ENCODE measurements around the gene TCF7L1.
"Not testable (repeated sequence)": the region's sequence is repeated elsewhere in the genome, so short reads cannot be mapped to it uniquely, and the experiment has no call there.

The TCF7L1 gene, protein sequence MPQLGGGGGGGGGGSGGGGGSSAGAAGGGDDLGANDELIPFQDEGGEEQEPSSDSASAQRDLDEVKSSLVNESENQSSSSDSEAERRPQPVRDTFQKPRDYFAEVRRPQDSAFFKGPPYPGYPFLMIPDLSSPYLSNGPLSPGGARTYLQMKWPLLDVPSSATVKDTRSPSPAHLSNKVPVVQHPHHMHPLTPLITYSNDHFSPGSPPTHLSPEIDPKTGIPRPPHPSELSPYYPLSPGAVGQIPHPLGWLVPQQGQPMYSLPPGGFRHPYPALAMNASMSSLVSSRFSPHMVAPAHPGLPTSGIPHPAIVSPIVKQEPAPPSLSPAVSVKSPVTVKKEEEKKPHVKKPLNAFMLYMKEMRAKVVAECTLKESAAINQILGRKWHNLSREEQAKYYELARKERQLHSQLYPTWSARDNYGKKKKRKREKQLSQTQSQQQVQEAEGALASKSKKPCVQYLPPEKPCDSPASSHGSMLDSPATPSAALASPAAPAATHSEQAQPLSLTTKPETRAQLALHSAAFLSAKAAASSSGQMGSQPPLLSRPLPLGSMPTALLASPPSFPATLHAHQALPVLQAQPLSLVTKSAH

DNA sequence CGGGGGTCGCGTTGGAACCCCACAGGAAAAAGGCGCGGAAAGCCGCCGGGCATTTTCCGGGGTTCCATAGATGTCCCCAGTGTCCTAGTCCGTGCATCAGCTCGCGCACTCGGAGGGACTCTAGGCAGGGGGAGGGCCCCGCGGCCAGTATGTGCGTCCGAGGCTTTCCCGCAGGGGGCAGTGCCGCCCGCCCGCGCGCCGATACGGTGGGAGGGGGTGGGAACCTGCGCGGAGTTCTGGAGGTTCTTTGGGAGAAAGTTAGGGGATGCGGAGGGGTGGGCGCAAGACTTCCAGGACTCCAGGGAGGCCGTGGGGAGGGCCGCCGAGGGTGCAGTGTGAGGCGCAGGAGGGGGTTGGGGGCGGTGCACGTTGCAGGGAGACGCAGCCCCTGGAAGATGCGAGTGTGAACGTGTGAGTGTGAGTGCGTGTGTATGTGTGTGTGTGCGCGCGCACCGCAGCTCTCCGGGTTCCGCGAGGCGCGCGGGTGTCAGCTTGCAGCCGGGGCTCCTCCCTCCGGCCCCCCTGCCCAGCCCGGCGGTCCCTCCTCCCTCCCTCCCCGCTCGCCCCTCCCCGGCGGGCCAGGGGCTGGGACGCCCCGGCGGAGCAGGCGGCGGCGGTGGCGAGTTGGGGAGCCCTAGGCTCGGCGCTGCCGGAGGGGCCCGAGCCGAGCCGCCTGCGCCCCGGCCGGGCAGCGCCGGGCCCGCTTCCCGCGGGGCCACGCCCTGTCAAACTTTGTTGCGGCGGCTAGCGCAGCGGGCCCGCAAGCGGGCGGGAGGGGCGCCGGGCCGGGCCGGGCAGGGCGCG lies at the start of gene TCF7L1:
Gene TCF7L1, plus strand, starts transcription at position 559 of the 804 bp plus-strand sequence. CDS start 293 bp downstream, outside the sequence.
- no peak for DNase-seq

DNA sequence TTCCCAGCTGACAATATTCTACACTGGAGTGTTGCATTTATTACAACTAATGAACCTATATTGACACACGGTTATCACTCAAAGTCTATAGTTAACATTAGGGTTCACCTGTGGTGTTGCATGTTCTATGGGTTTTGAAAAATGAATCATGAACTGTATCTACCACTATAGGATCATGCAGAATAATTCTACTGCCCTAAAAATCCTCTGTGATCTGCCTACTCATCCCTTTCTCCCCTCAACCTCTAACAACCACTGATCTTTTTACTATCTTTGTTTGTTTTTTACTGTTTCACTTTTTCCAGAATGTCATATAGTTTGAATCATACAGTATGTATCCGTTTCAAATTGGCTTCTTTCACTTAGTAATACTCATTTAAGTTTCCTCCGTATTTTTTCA lies 47.6 kb upstream of the TCF7L1 start:
- DNase-seq: no peak

DNA sequence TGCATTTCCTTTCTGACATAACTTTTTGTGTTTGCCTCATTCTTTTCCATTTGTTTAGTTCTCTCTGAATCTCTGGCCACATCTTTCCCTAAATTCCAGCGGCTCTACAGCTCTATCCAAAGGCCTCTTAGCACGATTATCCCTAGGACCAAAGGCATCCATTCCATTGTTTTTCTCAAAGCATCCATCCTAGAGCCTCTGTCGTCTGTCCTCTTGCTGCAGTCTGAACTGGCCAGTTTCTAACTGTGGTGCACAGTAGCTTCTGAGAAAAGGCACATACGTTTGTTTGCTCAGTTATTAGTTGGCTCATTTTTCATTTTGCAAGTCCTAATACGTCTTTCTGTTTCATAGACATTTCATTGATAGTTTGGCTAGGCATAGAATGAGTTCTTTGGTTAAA lies 45.7 kb upstream of the TCF7L1 start:
- DNase-seq: no peak

DNA sequence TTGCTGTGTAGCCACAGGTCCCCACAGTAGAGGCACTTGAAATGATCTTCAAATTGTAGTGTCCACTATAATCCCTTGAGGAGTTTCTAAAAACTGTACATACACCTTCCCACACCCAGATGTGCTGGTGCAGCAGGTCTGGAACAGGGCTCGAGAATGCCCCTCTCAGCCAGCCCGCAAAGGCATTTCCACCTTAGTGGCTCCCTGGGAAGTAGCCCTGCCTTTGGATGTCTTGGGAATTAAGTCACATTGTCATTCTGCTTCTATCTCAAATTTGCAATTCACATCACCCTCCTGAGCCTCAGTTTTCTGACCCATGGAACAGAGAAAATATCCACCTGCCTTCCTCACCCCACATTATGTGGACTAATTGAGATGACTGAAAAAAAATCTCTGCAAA lies 44.3 kb upstream of the TCF7L1 start:
- no peak for DNase-seq

DNA sequence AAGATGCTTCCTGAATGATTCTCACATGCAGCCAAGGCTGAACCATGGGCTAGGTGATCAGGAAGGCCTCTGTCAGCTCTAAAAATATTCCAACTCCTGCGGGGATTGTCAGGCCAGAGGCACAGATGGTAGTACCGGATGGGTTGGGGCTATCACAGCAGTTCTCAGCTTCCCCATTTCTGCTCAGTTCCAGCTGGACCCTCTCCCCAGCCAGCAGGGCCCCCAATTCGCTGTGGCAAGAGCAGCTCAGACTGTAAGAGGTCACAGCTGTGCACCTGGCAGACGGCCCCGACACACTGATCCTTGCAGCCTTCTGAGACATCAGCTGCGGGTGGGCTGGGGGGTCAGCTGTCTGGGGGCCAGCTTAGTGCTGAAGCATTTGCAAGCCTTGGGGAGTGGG lies 43.6 kb upstream of the TCF7L1 start:
- DNase-seq: no peak

DNA sequence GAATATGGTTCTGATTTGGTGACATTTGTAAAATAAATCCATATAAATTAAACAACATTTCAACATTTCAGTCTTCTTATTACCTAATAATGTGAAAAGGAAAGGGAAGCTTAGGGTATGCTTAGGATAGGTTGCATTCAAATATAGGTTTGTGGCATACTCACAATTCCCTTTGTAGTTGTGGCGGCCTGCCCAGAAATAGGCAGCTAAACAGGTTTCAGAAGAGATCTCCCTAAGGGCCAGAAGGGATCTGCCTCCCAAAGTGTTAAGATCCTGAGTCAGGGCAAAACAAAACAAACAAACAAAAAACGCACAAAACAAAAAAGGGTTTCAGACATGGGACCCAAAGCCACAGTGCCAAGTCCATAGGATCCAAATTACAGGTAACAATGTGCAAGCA lies 41.4 kb upstream of the TCF7L1 start:
- no peak for DNase-seq

DNA sequence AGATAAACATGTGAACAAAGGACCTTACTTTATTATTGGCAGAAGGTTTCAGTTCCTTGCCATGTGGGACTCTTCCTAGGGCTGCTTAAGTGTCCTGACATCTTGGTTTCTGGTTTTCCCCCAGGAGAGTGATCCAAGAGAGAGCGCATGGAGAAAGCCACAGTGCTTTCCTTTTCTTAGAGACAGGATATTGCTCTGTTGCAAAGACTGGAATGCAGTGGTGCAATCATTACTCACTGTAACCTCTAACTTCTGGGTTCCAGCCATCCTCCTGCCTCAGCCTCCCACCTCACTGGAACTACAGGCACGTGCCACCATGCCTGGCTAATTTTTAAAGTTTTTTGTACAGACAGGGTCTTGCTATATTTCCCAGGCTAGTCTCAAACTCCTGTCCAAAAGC lies 38.1 kb upstream of the TCF7L1 start:
- no peak for DNase-seq

DNA sequence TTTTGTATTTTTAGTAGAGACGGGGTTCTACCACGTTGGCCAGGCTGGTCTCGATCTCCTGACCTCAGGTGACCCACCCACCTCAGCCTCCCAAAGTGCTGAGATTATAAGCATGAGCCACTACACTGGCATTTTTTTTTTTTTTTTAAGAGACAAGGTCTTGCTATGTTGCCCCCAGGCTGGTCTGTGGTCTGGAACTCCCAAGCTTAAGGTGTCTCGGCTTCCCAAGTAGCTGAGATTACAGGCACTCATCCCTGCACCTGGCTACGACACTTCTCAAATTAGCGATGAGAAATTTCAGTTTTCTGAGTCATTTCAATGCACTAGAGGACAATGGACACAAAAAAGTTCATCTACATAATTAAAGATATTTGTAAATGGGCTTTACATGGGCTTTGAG lies 36.6 kb upstream of the TCF7L1 start:
- no peak for DNase-seq

DNA sequence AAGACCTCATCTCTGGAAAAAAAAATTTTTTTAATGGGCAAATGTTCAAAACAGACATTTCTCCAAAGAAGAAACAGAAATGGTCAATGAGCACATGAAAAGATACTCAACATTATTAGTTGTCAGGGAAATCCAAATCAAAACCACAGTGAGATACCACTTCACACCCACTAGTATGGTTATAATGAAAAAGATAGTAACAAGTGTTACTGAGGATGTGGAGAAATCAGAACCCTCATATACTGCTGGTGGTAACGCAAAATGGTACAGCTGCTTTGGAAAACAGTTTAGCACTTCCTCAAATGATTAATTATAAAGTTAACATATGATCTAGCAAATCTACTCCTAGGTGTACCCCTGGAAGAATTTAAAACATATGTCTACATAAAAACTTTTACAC lies 29.0 kb upstream of the TCF7L1 start:
- DNase-seq: no peak

DNA sequence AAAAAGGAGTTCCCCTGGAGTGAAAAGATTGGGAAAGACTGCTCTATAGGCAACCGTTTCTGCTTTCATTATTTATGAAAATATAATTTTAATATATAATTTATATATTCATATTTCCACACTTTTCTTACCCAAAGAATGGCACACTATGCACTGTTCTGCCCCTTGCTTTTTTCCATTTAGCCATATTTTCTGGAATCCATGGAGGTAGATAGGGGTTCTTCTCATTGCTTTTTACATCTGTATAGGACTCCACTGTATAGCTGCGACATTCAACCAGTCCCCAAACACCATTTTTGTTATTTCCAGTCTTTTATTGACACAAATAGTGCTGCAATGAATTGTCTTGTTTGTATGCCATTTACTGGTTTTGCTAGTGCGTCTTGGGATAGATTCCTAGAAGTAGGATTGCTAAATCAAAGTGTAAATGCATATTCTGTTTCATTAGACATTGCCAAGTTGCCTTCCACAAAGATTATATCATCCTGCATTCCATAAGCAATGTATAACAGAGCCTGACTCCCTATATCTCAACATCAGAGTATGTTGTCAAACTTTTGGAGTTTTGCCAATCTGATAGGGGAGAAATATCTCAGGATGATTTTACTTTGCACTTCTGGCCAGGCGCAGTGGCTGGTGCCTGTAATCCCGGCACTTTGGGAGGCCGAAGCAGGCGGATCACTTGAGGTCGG lies 26.6 kb upstream of the TCF7L1 start:
- no peak for DNase-seq

DNA sequence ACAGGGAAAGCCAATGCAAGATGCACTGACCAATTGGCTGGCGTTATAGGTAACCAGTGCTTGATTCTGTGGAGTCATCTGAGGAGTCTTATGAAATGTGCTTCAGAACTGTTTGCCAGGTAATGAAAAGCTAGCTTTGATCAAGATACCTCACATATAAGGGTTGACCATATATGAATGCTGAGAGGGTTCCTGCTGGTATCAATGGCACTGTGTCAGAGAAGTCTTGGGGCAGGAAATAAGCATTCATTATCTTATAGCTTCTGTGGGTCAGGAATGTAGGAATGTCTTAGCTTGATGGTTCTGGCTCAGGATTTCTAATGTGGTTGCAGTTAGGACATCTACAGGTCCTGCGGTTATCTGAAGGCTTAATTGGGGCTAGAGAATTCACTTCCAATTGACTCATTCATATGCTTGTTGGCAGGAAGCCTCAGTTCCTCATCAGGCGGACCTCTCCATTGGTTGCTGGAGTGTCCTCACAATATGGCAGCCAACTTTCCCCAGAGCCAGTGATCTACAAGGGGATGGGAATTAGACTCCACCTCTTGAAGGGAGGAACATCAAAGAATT lies 22.1 kb upstream of the TCF7L1 start:
- DNase-seq: no peak

DNA sequence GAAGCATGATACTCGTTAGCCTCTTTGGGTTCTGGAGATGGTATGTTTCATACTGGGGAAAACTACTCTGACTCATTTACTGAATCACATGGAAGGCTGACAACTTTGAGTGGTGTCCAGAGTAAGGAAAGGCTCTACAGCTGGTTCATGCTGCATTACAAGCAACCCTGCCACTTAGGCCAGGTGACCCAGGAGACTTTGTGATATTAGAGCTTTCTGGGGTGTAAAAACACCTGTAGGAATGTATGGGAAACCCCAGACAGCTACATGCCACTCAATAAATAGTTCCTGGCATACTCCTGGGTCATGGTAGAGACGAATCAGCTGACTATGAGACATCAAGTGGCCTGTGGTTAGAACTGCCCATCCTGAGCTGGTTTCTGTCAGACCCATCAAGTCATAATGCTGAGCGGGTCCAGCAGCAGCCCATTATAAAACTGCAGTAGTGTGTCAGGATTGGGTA lies 21.3 kb upstream of the TCF7L1 start:
- no peak for DNase-seq

DNA sequence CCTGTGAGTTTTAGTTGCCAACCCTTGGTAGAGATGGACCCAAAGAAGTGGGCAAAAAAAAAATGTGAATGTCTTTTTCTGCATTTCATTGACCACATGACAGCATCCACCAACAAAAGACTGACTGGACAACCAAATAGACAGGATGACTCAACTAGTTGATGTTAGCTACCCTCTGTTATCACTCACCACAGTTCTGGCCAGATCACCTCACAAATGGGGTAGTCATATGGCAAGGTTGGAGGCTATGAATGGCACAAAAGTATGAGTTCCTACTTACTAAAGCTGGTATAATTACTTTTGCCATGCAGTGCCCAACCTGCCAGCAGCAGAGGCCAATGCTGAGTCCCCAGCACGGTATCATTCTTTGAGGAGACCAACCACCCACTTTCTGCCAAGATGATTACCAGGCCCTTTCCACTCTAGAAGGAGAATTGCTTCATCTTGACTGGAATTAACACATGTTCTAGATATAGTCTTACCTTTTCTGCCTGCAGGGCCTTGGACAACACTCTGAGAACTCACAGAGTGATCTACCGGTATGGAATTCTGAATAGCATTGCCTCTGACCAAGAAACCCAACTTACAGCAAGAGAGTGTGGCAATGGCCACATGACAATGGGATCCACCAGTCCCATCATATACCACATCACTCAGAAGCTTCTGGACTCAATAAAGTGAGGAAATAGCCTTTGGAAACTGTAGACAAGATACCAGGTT lies 20.1 kb upstream of the TCF7L1 start:
- DNase-seq: no peak

DNA sequence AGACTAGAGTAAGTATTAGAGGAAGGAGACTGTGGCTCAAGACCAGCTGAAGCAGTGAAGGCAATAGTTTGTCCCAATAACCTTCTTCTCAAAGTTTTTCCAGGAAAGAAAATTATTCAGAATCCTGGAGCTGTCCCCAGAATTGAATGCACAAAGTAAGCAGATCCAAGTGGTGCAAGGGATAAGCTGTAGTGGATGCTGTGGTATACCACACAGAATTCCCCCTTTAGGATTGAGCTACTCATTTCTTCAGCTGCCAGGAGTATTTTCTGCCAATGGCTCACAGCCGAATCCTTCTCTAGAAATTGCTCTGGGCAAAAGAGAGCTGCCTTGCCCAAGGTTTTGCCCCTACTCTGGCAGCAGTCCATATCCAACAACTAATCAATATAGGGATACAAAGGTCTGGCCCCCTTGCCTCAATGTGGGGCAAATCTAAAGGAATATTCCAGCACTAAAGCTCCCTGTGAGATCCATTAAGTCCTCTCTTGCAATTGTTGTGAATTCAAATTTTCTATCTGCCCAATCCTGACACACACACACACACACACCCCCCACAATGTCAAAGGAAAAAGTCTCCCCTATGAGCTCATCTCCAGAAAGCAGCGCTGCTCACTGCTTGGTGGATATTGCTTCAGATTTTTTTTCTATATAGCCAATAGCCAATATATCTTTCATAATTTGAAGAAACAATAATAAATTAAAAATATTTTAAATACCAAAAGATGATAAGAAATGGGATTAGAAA lies 18.4 kb upstream of the TCF7L1 start:
- no peak for DNase-seq

DNA sequence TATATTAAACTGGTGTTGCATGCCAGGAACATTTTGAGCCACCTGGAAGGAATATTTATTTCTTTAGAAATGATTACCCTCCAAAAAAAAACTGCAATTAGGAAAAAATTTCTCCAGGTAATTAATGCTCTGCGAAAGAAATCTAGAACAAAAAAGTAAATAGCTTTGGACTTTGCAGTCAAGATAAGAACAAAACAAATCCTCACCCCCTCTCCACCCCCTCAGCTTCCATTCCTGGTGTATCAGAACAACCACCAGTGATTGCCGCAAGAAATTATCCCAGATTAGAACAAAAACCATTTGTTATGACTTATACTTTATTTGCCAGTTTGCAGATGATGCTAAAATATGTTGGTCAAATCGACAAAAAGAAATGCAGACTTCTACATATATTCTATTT lies 17.0 kb upstream of the TCF7L1 start:
- DNase-seq: no peak

DNA sequence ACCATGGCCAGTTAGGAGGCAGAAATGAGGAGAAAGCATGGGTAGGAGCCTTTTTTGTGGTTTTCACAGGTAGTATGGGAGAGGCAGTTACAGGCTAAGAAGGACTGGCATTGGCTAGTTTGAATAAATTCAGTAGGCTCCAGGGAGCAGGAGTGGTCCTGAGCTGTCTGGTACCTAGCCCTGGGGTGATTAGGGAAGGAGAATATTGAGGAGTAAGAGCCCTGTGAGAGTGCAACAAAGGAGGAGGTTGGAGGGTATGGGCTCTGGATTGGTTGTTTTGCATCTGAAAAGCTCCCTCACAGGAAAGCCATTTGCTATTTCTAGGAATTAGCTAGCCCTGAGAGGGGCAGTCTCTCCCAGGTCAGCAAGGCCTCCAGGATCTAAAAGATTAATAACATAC lies 13.3 kb upstream of the TCF7L1 start:
- DNase-seq: no peak

DNA sequence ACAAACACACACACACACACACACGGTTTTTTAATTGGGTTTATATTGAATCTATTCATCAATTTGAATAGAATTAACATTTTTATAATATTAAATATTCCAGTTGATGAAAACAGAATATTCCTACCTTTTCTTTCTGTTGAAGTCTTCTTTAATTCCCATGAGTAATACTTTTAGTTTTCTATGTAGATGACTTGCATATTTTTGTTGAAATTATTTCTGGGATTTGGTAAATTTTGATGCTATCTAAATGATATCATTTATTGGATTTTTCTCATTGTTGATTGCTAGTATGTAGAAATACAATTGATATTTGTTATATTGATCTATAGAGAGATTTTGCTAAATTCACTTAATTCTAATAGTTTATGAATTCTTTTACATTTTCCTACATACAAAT lies 12.8 kb upstream of the TCF7L1 start:
- DNase-seq: no peak

DNA sequence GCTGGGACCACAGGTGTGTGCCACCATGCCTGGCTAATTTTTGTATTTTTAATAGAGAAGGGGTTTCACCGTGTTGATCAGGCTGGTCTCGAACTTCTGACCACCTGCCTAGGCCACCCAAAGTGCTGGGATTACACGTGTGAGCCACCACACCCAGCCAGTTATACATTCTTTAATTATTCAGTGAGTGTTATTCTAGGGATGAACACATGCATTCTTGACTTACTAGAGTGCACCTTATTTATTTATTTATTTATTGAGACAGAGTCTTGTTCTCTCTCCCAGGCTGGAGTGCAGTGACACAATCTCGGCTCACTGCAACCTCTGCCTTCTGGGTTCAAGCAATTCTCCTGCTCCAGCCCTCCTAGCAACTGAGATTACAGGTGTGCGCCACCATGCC lies 6.7 kb upstream of the TCF7L1 start:
- DNase-seq: not testable (repeated sequence)

DNA sequence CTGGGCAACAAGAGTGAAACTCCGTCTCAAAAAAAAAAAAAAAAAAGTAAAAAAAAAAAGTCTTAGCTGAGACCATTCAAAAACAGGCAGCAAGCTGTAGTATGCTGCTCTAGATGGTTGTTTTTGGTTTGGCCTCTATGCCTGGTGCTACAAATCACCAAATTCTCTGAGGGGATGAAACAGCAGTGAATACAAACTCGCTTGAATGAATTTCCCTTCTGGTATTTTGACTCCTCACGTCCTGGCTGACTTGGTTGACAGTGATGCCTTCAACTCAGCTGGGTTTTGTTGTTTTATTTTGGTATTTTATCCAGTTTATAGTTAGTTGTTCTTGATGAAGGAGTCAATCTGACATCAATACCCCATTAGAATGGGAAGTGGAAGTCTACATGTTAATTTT lies 3.3 kb upstream of the TCF7L1 start:
- DNase-seq: no peak

DNA sequence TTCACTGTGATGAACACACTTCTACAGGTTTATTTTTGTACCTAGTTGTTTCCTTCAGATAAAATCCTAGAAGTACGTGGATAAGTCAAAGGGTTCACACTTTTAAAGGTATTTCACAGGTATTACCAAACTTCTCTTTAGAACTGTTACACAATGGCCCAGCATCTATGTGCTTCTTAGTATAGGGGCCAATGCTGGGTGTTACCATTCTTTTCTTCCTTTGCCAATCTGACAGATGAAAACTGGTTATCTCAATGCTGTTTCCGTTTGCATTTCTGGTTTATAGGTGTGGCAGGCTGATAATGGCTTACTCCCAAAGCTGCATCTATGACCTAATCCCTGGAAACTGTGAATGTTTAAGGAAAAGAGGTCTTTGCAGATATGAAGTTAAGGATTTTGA lies 2.8 kb upstream of the TCF7L1 start:
- DNase-seq: no peak

DNA sequence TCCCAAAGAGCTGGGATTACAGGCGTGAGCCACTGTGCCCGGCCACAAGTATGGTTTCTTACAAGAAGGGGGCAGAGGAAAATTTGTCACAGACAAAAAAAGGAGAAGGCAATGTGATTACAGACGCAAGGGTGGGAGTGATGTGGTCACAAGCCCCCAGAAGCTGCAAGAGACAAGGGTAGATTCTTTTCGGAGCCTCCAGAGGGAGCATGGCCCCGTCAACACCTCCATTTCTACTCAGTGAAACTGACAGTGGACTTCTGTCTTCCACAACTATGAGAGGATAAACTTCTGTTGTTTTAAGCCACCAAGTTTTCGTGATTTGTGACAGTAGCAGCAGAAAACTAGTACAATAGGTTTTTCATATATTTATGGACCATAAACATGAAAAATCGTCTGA lies 2.1 kb upstream of the TCF7L1 start:
- DNase-seq: no peak

DNA sequence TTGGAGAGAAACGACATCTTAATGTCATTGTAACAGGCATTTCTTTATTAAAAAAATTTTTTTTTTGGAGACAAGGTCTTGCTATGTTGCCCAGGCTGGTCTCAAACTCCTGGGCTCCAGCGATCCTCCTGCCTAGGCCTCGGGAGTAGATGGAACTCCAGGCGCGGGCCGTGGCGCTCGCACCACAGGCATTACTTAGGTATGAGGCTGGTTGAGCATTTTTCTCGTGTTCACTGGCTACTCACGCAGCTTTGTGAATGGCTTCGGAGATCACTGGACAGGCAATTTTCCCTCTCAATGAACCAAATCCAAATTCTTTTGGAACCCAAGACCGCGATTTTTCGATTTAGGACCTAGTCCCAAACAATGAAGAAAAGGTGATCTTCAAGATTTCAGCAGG lies 795 bp upstream of the TCF7L1 start:
- no peak for DNase-seq

All from NK-92 treated with Interleukin-12 subunit alpha and Interleukin-12 subunit beta, amount 100 ng/mL, for 24 hours (cell line).